Measurements from ENCODE around the gene MACROD2.

MACROD2 gene

DNA sequence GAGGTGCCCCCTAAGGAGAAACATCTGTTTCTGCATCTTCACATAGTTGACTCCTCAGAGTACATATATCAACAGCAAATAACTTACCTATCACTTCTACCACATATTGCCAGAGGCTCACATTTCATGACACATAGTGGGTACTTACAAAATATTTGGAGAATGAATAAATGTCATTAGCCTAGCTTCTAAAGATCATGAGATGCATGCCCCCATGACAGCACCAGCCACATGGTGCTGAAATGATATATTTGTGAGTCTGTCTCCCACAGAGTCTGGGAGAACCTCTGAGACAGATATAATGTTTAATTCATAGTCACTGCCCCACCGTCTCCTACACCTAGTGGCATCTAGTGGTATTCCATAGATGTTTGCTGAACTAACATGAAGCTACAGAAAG lies 2022.3 kb downstream of the MACROD2 start:
- DNase-seq (ENCODE audit: low spot score): no peak

DNA sequence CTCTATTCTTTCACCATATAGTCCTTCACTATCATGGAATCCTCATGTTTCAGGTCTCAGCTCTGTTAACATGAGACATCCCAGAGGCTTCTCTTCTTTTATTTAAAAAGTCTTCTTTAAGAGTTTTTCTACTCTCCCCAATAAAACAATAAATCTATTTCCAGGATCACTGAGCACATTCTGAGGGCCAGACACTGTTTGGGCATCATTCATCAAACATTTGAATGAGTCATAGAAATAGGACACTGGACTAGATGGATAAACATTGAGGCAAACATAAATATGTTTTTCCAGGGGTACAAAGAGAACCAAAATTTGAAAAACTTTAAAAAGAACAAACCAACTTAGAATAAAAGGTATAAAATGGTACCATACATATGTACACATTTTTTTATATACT lies 2023.6 kb downstream of the MACROD2 start:
- DNase-seq (ENCODE audit: low spot score): no peak

DNA sequence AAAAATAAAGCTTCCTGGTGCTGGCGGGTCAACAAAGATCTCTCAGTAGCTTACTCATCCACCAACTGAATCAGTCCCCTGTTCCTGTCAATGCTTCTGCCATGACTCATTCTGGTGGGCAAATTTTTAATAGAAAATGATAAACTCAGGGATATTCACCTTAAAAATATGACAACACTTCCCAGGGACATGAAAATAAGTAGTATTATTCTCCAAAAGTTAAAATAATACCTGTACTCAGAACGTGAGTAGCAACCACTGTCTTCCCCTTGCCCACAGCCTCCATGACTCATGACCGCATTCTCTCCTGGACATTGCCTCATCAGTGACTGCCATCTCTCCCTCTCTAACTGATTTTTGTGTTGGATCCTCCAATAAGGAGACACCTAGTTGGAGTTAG lies 2025.7 kb downstream of the MACROD2 start:
- no peak for DNase-seq (ENCODE audit: low spot score)

DNA sequence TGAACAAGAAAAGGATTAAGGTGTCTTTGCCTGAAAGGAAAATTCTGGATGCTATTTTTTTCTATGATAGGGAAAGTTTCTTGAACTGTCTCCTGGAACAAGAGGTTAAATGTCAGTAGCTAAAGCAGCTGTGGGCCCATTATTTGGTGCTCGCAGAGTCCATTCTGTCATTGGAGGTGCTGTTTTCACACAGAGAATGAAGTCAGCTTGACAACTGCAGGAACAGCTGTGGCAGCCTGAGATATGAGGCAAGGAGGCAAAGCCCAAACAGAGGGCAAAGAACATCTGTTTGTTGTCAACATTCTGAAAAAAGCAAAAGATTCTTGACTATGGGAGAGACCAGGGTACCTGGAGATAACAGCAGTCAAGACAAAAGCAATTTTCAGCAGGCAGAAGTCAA lies 2029.8 kb downstream of the MACROD2 start:
- DNase-seq (ENCODE audit: low spot score): no peak

DNA sequence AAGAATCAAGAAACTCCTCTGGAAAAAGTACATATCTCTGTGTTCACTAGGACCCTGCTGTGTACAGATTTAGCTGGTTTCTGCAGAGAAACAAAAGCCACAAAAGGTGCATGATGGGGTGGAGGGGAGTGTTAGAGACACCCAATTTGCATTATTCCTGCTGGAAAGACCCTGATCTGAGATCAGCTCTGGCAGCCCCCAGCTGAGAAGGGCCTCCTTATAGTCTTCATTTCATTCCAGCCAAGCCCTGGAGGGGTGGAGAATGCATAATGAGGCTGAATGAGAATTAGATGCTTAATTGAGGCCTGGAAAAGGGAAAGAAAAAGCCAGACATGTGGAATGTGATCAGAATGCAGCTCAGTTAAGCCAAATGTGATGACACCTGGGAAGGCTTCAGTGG lies 2032.4 kb downstream of the MACROD2 start:
- DNase-seq (ENCODE audit: low spot score): no peak

DNA sequence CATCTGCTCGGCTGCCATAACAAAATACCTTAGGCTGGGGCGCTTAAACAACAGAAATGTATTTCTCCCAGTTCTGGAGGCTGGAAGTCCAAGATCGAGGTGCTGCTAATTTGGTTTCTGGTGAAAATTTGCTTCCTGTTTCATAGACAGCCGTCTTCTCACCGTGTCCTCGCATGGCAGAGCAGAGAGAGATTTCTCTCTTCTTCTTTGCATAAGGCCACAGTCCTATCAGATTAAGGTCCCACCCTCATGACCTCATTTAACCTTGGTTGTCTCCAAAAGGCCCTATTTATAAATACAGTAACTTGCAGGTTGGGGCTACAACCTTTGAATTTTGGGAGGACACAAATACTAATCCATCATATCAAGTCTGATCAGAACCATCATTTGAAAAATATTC lies 2033.6 kb downstream of the MACROD2 start:
- no peak for DNase-seq (ENCODE audit: low spot score)

DNA sequence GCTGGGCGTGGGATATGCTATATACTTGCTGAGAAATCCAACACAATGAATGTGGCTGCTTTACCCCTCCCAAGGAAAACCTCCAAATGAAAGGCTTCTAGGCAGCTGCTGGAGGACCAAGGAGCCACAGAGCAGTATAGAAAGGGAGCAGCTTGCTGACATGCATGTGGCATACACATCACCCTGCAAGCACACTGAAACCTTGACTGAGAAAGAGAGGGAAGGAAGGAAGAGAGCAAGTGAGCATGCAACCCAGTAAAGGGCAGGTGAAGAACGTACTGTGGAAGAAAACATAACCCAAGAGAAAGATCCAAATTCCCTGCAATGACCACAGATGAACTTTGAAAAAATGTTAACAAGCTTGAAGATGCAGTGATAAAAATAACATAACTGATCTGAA lies 2034.9 kb downstream of the MACROD2 start:
- no peak for DNase-seq (ENCODE audit: low spot score)

DNA sequence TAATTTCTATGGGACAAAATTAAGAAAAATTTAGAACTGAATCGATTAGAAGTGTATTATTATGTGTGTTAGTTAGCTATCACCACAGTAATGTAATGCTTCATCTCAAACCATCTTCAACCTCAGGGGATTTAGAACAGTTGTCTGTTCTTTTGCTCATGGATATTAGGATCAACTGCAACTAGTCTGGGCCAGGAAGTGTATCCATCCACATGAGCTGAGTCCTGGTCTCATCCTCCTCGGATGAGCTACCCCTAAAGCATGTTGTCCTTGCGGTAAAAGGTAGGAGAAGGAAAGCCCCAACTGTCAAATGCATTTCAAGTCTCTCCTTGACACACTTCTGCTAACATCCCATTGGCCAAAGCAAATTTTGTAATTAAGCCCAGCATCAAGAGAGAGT lies 2040.3 kb downstream of the MACROD2 start:
- DNase-seq (ENCODE audit: low spot score): no peak

DNA sequence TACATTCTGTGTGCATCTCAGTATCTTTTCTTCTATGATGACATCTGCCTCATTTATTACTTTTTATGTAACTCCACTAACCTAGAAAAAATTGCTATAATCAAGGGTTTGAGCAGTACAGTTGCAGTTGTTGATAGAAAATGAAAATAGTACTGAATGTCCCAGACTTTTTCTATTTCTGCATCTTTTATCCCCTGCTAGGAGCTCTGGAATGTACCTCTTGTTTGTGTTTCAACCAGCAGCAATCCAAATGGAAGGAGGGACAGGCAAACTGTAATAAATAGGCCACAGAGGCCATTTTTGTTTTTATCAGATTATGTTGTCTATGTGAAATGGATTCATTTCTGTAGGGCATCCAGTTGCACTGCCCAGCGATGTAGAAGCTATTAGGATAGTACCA lies 2041.0 kb downstream of the MACROD2 start:
- no peak for DNase-seq (ENCODE audit: low spot score)

DNA sequence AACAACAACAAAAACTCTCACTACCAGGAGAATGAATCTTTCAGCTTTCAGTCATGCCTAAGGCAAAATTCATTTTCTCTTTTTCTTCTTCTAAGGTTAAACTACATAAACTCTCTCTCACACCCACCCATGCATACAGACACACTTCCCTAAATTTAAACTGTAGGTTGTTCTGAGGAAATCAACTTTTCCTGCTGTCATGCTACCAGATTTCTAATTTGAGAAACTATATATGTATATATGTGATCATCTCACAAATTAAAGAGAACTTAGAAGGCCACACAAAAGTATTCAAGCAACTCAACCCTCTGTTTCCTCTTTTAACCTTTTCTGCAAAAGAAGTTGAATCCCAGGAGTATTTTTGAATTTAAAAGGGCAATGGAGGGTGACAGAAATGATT lies 2045.4 kb downstream of the MACROD2 start:
- DNase-seq (ENCODE audit: low spot score): no peak

DNA sequence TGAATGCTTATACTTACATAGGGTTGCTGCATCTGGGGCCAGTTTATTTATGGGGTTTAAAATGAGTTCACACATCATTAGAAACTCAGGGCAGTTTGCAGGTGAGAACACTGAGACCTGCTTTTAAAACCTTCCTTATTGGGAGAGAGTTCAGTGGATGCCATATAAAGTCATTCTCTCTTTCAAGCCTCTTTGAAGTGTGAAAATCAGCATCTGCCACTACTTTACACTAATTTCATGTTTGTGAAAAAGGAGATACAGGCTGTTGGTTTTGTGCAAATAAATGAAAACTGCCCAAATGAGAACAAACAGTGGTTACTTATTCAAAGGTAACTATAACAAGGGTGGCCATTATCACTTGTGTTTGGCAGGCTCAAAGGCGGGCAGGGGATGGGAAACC lies 2047.4 kb downstream of the MACROD2 start:
- no peak for DNase-seq (ENCODE audit: low spot score)

DNA sequence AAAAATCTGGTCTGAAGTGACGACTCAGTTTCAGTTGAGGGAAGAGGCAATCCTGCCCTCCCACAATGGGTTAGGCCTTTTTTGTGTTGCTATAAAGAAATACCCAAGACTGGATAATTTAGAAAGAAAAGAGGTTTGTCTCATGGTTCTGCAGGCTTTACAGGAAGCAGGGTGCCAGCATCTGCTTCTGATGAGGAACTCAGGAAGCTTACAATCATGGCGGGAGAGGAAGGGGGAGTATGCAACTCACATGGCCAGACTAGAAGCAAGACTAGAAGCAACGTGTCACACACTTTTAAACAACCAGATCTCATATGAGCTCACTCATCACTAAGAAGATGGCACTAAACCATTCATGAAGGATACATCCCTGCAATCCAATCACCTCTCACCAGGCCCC lies 2048.6 kb downstream of the MACROD2 start:
- no peak for DNase-seq (ENCODE audit: low spot score)

DNA sequence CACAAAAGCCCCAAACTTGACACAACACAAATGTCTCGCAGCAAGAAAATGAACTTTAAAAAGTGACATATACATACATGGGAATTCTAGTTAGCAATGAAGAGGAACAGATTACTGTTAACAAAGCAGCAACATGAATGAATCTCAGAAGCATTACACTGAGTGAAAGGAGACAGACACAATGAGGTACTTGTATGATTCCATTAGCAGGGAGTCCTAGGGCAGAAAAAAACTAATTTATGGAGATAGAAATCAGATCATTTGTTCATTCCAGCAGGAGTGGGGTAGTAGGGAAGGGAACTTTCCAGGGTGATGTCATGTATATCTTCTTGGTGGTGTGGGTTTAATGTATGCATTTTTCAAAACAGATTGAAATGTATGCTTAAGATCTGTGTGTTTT lies 2053.6 kb downstream of the MACROD2 start:
- no peak for DNase-seq (ENCODE audit: low spot score)

DNA sequence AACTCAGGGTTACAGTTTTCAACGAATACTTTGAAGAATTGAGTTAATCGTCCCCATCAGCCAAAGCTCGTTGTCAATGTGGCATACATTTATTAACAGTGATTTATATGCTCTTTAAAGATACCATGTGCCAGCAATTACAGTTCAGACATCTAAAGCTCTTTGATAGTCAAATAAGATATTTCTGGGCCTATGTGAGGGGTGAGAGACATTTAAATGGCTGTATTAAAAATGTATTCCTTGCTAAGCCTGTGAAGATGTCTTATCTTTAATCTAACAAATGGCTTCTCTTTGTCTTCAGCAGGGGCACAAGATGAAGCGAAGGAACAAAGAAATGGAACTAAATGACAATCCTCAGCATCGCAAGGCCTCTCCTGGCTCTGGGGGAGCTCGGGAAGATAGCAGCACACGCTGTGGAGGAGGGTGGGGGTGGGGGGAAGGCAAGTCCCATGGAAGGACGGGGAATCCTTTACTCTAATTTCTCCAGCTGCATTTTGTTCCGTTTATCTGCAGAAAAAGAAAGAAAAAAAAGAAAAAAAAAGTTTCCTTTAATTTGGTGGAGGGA lies 2054.3 kb downstream of the MACROD2 start:
- no peak for DNase-seq (ENCODE audit: low spot score)

DNA sequence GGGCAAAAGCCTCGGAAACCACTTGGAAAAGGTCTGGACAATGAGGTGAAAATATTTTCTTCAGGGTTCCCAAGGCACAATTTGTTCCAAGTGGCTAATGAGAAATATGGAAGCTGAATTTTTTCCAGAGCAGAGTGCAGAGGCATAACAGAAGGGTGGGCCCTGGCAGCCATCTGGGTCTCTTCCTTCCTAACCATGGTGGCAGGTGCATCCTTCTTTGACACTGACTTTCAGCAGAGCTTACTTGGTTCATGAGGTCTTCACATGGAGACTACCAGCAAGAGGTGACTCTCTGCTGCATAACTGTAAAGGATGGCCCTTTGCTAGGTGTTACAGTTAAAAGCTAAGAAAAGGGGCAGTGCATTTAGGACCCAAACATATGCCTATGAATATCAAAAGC lies 2055.1 kb downstream of the MACROD2 start:
- DNase-seq (ENCODE audit: low spot score): no peak

DNA sequence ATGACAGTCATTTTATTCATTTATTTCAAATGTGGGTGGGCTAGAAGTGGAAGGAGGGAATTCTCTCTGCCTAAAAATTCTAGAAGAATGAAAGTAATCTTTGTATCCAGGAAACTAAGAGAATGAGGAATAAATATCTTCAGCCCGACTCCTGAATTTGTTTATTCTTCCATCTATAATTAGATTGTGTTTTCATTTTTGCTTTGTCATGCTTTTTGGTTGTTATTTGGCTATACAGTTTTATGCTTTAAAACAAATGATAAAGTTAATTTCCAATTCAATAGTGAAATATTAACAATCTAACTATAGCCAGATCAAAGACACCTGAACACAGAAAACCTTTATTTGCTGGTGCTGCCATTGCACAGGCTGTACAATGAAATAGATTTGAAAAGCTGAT lies 2056.7 kb downstream of the MACROD2 start:
- no peak for DNase-seq (ENCODE audit: low spot score)

DNA sequence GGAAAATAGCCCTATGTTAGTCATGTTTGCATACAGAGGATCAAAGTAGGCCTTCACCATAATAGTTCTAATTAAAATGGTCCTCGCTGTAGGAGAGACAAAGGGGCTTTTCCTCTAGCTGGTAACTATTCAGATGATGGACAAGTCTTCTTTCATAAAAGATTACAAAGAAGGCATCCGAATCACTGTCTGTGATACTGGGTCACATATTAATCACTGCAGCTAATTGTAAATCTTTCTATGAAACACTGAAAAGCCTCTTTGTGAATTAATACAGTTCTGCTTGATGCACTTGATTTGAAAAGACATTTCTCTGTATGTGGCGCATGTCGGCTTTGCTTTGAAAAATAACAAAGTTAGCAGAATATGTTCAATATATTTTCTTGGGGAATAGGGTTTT lies 2057.1 kb downstream of the MACROD2 start:
- DNase-seq (ENCODE audit: low spot score): no peak

DNA sequence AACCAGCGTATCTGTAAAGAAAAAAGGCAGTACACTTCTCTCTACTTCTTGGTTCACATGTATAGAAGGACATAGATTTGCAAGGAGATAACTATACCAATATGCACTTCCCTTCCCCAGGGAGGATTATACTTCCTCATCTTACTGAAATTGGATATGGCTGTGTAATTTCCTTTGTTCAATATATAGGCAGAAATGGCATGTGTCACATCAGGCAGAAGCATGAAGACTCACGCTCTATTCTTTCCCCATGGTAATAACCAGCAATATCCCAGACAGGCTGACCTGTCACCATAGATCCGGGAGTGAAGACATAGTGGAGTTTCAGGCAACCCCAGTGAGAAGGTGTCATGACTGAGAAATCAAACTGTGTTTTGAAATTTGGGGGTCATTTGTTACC lies 2059.7 kb downstream of the MACROD2 start:
- no peak for DNase-seq (ENCODE audit: low spot score)

DNA sequence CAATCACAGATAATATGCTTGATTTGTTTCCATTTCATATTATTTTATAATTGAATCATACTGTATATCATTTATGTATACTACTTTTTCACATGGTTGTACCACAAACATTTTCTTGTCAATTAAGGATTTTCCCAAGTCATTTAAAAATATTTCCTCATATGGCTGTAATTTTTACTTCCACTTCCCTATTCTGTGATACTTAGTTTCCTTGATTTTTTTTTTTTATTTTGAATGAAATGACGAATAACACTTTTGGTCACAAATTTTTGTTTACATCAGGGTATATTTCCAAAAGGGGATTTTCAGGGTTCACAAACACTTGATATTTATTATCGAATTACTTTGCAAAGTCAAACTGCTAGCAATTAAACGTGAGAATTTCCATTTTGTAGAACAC lies 2062.3 kb downstream of the MACROD2 start:
- DNase-seq (ENCODE audit: low spot score): no peak

DNA sequence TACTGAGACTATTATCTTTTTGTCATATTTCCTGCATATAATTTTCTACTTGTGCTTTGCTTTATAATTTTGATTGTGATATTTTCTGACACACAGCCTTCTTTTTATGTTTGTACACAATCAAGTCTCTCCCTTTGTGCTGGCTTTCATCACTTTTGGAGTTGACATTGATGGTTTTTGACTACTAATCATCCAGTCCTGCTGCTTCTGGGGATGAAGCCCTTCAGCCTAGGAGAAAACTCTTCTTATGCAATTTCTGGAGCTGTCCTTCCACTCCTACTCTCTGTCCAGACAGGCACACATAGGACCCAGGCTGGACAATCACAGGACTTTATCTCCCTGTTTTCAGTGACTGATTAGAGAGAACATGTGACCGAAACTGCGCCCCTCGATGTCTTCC lies 2063.0 kb downstream of the MACROD2 start:
- DNase-seq (ENCODE audit: low spot score): no peak

DNA sequence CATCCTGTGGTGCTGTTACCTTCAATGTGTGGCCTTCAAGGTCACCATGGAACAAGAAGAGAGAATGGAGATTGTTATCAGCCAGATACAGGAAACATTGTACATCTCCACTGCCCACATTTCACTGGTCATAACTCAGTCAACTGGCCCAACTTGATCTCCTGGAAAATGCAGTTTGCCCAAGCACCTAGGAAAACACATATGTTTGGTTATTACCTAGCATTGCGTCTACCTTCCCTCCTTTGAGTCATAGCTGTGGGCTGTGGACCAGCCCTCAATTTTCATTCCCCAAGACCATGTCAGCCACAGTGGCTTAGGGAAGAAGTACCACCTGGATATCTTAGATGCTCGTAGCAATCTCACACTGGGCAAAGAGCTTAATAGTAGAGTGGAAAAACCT lies 2064.5 kb downstream of the MACROD2 start:
- DNase-seq (ENCODE audit: low spot score): no peak

DNA sequence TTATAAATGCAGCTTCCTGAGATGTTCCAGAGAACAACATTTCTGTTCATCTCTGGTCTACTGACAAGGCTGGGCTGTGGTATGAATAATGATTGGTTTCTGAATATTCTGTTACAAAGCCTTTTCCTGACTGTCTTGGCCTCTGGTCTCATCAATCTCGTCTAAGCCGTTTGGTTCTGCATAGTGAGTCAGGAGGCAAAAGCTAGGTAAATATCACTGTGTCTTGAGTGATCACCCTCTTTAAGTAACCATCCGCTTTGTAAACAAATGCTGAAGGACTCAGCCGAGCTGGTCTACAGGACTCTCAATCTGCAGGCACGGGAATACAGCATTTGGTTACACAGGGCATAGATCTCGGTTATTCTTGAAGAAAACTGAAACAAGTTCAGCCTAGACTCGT lies 2066.0 kb downstream of the MACROD2 start:
- DNase-seq (ENCODE audit: low spot score): no peak

DNA sequence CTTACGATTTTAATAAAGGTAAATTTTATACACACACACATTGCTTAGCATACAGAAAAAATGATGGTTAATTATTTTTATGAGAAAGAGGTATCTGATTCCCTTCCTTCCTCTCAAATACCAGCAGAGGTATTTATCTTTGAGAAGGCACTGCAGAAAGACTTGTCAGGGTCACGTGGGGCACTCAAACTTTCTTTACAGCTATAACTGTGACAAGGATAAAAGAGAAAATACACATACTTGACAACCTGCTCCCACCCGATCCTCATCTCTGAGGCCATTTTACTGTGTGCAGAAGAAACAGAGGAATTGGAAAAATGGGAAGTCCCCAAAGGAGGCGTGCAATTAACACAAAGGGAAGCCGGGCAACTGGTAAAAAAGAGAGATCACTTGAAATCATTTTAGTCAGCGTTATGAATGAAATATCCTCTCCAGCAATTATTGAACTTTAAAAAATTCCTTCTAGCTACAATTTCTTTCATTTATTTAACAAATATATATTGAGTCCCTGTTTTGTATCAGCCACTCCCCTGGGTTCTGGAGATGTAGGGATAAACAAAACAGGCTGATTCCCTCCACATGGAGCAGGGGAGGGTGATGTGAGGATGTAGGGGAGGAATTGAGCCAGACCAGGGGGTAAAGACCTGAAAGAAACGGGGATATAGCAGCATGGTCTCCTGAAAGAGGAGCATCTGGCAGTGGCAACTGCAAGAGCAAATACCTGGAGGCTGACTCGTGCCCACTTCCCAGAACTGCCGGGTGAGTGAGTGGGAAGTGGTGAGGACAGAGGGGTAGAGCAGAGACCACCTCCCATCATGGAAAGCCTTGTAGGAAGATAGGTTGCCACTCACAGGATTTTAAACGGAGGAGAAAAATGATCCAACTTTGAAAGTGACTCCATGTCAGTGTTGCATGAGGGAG lies 2067.6 kb downstream of the MACROD2 start:
- no peak for DNase-seq (ENCODE audit: low spot score)

DNA sequence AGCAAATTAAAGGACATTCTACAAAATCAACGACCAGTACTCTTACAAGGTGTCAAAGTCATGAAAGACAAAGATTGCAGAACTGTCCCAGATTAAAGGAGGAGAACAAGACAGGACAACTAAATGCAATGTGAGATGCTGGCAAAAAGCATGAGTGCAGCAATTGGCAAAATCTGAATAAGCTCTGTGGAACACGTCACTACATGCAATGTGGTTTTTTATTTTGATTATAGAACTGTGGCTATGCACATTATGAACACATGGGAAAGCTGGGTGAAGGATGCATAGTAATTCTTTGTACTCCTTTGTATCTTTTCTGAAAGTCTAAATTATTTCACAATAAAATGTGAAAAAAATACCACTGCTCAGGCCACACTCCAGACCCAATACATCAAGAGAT lies 2068.6 kb downstream of the MACROD2 start:
- DNase-seq (ENCODE audit: low spot score): no peak
